GM21723 (cell line): Measurements from ENCODE around the gene CTNNA3.

ENCODE experiments used
- ATAC-seq: cut with Tn5 transposase; IDR thresholded peaks from one replicate; pipeline ENCODE4 v1.9.1; 2021; ENCODE audit warnings: mild to moderate bottlenecking, moderate library complexity; ENCODE audit not compliant: unreplicated experiment

The CTNNA3 gene

DNA sequence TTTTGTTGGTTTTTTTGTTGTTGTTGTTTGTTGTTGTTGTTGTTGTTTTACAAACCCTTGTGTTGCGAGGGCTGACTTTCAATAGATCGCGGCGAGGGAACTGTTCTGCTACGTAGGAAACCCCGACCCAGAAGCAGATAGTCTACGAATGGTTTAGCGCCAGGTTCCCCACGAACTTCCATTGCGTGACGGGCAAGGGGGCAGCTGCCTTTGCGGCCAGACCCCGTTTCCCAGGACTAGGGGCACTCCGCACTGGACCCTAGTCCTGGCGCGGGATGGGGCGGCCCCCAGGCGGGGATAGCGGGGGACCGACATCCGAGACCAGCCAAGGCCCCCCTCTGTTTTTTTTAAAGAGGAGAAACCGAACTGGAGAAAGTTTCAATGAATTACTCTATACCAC, 650.6 kb downstream of the CTNNA3 start:
- ATAC-seq: no peak

- no peak for ATAC-seq
These were observed 653.0 kb downstream of the CTNNA3 start for GRCh38 chr10:67043041-67043440.

DNA sequence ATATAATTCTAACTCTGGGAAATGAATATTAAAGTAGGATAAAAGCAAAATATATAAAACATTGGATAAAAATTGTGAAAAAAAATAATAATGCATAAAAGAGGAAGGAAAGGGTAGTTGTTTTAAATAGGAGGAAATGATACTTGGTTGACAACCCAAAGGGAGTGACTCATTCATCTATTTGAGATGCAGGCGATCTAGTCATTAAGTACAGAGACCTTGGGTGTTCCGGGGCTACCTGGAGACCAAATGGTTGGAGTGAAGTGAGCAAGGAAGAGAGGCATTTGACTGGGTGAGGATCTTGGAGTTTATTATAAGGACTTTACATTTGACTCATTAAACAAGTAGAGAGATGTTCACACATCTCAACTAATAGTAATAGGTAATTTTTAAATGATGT, 659.2 kb downstream of the CTNNA3 start:
- no peak for ATAC-seq

GRCh38 chr10:67033878-67034277, 662.1 kb downstream of the CTNNA3 start:
- ATAC-seq: no peak

GRCh38 chr10:67022099-67022498, 673.9 kb downstream of the CTNNA3 start:
- no peak for ATAC-seq

GRCh38 chr10:67017218-67017617, 678.8 kb downstream of the CTNNA3 start:
- ATAC-seq: no peak

DNA sequence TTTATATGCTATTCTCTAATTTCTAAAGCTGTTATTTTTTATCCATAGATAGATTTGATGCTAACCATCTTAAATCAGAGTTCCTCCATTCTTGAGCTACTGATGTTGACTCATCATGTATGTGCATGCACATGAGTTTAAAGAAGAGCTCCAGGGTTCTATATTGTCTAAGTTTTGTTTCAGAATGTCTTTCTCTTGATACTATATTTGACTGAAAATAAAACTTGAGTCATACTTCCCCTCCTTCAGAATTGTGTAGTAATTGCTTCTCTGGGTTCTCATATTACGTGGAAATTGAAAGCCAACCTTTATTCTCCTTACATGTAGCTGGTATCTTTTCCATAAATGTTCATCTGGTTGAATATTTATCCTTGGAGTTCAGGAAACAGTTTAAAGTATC, 680.8 kb downstream of the CTNNA3 start:
- no peak for ATAC-seq

- ATAC-seq: no peak
These were observed 684.0 kb downstream of the CTNNA3 start for GRCh38 chr10:67011981-67012380.

- ATAC-seq: no peak
These were observed 684.5 kb downstream of the CTNNA3 start for GRCh38 chr10:67011480-67011879.

GRCh38 chr10:67005981-67006380, 690.0 kb downstream of the CTNNA3 start:
- ATAC-seq: no peak

GRCh38 chr10:67004690-67005089, 691.3 kb downstream of the CTNNA3 start:
- no peak for ATAC-seq

DNA sequence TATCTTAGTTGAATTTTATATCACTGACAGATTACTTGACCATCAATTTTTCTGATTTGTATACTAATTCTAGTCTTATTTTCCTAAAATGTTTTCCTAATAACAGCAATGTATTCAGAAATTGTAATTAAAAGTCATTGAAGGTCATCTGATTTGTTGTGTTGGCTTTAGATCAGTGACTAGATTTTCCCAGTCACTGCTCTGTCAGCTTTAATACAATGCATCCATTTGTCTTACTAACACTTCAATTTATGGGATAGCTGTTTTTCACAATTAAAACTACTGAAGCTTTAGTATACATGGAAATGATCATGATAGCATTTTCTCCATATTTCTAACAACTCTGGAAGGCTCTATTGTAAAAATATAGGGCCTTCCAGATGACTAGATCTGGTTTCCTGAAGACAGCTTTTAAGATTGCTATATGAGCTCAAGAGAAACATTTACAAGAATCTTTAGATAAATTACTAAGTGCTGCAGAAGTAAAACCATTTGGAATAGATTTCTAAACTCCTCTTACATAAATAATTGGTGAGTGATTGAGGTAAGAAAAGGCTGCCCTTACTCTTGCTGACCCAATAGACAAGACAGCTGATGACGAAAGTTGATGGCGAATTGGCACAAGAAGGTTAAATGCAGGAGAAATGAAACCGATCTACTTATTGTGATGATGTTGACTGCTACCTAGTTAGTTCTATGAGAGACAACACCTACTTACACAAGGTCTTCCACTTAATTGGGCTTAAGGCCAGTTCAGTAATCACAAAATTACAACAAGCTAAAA, 696.0 kb downstream of the CTNNA3 start:
- ATAC-seq: no peak

DNA sequence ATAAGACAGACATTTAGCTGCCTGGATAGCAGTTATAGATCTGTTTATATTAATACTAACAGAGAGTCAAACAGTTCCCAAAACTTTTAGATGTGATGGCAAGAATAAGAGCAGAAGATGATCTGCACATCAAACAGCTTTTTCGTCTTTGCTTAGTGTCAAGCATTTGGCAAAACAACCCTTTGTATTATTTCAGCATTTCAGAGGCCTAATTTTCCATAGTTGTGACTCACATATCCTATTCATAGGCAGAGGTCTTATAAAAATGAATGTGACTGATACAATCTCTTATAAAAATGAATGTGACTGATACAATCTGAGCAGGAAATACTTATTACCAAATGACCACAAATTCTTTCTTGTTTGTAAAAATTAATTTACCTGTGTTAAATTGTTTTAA, 699.0 kb downstream of the CTNNA3 start:
- ATAC-seq: no peak

GRCh38 chr10:66990143-66990830, 705.7 kb downstream of the CTNNA3 start:
- no peak for ATAC-seq

GRCh38 chr10:66983475-66983818, 712.5 kb downstream of the CTNNA3 start:
- no peak for ATAC-seq

- no peak for ATAC-seq
These were observed 713.1 kb downstream of the CTNNA3 start for GRCh38 chr10:66982792-66983474.

GRCh38 chr10:66982053-66982420, 714.0 kb downstream of the CTNNA3 start:
- ATAC-seq: no peak

- no peak for ATAC-seq
These were observed 714.5 kb downstream of the CTNNA3 start for GRCh38 chr10:66981361-66982052.

GRCh38 chr10:66980246-66980815, 715.7 kb downstream of the CTNNA3 start:
- ATAC-seq: no peak

- no peak for ATAC-seq
These were observed 731.0 kb downstream of the CTNNA3 start for GRCh38 chr10:66964946-66965345.

DNA sequence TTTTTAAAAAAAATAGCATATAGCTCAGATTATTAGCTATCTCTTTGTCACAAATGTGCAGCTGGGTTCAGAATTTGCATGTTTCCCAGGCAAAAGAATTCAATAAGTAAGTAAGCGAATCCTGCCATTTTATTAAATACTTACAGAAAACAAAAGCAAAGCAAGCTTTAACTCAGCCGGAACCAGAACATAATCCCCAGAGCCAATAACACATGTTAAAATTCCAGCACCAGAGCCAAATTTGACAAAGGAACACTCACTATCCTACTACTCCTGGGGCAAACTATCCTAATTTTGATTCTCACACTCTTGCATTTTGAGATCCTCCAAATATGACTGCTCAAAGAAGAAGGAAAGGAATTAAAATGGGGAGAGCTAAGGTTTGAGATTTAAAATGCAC, 737.5 kb downstream of the CTNNA3 start:
- ATAC-seq: no peak
